ENCODE data around the gene PCSK5.

GRCh38 chr9:76194896-76195295 is 304.4 kb downstream of the PCSK5 start:
- no peak for TF ChIP-seq EZH2phosphoT487 (IDR thresholded peaks at IDR 0.05; ENCODE audit: low read depth, severe bottlenecking, unreplicated experiment)
- no peak for TF ChIP-seq CTCF (IDR thresholded peaks at IDR 0.05; ENCODE audit: poor library complexity)
- TF ChIP-seq EZH2 (IDR thresholded peaks at IDR 0.05; ENCODE audit: borderline replicate concordance) = no peak
